ENCODE data around the gene KRT78.
A peak's percentile ranks its signal among the peaks of the same experiment; 100 is the strongest.

Gene KRT78

DNA sequence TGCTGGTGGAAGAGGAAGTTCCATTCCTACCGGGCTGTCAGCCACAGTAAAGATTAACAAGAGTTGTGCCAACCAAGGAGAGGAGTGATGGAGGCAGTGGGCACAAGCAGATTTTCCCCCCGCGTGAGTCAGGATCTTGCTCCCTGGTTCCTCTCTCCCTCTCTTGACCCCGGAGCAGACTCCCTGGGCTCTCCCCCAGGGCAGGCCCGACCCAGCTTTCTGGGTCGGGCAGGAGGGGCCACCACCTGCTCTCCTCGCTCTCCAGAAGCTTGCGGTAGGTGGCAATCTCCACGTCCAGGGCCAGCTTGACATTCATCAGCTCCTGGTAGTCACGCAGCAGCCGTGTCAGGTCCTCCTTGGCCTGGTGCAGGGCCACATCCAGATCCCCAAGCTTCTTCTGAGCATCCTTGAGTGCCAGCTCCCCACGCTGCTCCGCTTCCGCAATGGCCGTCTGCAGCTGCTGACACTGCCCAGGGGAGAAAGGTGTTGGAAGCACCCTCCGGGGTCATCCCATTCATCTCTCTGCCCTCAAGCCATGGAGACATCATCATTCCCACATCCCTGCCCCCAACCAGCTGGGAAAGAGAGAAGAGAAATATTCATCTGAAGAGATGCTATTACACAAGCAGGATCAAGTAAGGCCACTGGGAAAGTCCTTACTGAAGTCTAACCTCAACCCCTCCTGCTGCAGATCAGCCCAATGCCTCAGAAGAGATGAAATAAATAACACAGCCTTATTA is 25.9 kb downstream of the KRT78 start:
- DNase-seq: no peak

- no peak for DNase-seq
These were observed 26.8 kb downstream of the KRT78 start for GRCh38 chr12:52821826-52822660.

GRCh38 chr12:52821071-52821730 is 27.6 kb downstream of the KRT78 start:
- no peak for DNase-seq

DNA sequence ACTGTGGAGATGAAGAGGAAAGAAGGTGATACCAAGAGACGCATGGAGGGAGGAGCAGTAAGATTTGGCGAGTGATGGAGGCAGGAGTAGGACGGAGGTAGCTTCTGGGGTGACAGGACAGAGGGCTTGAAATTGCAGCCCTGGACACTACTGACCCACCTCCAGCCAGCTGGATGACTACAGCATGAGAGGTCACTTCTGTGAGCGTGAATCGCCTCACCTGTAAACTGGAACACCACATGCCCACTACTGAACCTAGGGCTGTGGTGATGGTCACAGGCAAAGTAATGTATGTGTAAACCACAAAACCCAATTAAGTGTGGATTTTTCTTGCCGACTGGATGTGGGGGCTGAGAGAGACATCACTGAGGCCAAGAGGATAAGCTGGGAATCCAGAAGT is 28.3 kb downstream of the KRT78 start:
- DNase-seq: no peak

DNA sequence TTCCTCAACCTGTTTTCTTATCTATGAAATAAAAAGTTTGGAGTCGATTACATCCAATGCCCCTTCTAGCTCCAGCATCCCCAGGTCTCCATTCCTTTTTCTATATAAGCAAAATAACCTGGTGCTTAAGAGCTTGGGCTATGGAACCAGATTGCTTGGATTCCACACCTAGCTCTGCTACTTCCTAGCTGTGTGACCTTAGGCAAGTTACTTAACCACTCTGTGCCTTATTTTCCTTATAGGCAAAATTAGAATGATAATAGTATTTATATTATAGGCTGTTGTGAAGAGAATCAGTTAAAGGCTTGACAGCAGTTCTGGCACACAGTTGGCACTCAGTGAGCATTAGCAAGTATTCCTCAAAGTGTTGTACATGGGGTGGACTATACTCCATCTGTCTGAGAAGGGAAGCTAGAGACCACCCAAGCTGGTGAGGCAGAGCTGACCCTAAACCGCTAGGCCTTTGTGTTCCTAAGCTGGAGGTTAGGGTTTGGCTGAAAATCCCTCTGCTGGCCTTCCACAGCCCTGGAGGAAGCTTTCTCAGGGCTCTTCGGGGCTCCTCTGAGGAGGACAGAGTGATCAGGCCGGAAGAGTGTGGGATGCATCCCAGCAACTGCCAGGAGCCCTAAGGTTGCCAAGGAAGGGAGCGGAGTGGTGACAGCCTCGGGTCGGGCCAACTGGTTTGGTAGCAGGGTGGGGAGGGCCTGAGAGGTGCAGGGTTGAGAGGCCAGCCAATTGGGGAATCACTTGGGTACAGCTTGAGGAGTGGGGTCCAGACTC is 28.9 kb downstream of the KRT78 start:
- DNase-seq: no peak

DNA sequence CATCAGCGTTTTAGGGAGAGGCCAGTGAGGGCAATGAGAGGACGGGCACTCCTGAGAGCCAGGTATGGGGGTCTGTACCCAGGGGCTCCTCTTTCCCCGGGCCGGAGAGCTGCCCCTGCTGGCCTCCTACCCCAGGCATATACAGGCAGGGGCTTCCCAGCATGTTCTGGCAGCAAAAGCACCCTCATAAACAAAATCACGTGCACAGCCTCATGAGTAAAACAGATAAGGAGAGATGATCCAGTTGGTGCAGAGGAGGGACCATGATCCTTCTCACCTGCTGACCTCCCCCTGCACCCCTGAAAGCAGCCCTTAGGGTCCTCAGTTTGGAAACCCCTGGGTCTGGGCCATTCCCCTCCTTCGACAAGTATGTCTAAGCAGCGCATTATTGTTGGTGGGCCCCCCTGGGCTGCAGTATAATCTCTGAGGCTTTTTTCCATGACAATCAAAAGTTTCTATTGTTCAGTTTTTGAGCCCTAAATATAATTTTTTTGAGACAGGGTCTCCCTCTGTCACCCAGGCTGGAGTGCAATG is 29.8 kb downstream of the KRT78 start:
- DNase-seq: no peak

GRCh38 chr12:52818388-52818787 is 30.4 kb downstream of the KRT78 start:
- DNase-seq: no peak

DNA sequence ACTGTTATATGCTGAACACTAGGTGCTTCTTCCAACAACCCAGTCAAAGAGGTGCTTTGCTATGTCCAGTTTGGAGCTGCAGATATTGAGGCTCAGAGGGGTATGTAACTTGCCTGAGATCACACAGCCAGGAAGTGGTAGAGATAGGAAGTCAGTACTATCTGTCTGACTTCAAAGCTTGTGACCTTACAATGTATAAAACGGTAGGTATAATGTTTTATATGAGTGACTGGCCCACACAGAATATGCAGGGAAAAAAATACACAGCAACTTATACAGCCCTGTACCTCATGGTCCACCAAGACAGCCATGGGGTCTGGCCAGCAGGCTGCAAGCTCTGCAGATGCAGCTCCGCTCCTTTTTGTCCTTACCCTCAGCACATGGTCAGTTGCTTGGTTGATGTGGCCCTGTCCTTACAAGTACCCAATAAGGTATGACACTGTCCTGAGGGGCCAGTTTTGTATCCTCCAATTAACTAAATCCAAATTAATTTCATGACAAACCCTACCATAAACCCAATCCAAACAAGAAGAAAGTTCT is 31.0 kb downstream of the KRT78 start:
- no peak for DNase-seq

GRCh38 chr12:52817003-52817698 is 31.6 kb downstream of the KRT78 start:
- DNase-seq: no peak

DNA sequence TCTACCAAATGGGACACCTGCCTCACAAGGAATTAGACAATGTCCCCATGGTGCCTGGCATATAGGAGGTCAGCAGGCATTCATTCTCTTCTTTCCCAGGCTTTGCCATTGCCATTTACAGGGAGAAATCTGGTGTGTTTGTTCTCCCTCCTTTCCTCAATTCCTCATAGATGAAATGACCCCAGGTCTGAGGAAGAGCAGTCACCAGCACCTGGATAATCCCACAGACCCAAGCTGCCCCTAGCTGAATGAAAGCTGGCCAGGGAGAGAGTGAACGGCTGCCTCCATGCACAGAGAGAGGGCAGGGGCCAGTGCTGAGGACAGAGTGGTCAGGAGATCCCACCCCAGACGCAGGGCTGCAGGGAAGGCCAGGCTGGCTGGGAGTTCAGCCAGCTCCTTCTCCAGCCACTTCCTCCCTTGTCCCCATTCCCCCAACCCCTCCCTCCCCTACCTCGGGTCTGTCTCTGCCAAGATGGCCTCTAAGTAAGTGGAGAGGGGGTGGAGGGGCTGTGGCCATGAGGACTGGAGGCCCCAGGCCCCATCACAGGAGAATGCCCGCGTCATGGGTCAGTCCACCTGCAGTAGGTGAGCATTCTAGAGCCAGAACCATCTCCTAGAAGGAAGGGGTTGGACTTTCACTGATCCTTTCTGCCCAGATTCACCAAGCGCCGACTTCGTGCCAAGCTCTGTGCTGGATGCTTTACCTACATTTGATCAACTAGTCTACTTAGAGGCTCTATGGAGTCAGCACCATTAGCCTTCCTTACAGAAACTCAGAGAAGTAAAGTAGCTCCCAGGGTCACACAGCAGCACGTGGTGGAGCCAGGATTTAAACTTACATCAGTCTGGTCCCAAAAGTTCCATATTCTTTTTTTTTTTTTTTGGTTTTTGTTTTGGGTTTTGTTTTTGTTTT is 32.9 kb downstream of the KRT78 start:
- no peak for DNase-seq

- no peak for DNase-seq
These were observed 33.6 kb downstream of the KRT78 start for GRCh38 chr12:52815161-52815560.

- DNase-seq: no peak
These were observed 34.1 kb downstream of the KRT78 start for GRCh38 chr12:52814710-52815155.

GRCh38 chr12:52813885-52814709 is 34.7 kb downstream of the KRT78 start, which contains the start of gene KRT4:
Gene KRT4, minus strand, starts transcription at chr12:52814116. Its CDS starts 58 bp downstream, at chr12:52814058.
- DNase-seq: no peak

DNA sequence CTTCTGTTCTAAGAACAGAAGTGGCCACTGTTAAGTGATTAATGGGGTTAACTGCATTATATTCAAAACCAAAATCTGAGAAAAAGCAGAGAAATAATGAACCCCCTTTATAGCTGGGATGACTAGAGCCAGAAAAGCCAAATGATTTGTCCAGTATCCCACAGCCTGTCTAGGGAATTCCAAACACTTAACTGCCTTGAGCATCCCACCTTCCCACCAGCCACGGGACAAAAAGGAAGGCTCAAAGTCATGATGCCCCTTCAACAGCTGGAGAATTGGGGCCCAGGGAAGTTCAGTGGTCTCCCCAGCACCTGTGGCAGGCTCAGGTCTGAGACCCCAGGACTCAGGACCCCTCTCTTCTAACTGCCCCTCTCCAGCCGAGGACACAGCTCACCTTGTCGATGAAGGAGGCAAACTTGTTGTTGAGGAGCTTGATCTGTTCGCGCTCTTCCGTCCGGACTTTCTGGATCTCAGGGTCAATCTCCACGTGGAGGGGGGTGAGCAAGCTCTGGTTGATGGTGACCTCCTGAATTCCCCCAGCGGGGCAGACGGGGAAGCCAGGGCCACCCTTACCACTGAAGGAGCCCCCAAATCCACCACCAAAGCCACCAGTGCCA is 35.5 kb downstream of the KRT78 start:
- DNase-seq: no peak

DNA sequence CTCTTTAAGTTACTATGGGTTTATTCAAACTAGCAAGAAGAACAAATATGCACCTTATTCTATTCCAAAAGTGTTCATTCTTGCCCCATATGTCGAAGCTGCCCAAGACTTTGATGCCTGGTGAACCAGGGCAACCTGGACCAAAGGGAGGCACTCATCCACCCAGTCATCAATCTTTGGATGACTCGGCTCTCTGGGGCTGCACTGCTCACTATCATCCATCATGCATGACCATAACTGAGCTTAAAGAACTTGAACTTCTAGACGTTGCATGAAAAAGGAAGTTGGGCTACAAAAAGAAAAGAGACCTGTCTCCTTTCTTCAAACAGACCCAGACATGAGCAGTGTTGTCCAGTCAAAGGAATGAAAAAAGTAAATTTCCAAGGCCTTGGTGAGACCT is 36.0 kb downstream of the KRT78 start:
- peak; percentile 18 for DNase-seq

DNA sequence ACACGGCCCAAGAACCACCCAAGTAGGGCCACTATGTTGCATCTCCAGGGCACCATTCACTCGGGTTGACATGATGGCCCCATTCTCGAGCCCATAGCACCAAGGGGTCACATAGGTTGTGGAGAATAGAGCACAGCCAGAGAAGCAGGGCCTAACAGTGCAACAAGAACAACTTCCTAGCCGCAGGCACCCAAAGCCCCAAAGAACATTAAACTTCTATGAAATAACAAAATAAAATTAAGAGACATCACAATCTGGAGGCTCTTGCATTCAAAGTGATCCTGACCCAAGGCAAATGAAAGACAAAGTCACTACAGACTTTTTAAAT is 36.8 kb downstream of the KRT78 start:
- DNase-seq: no peak

- no peak for DNase-seq
These were observed 37.4 kb downstream of the KRT78 start for GRCh38 chr12:52811191-52812072.

DNA sequence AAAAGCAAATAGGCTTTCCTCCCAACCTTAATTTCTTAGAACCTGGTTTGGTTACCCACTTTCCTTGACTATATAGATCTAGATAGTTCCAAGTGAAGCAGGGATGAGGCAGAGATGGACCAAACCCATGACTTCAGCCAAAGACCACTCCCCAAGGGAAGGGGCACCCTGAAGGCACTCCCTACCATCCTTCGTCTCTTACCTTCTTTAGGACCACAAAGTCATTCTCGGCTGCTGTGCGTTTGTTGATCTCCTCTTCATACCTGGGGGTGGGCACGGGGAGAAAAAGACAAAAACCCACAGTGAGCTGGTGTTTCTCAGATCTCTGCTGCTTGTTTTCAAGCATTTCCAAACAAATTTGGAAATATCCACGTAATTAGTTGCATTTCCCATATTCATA is 38.2 kb downstream of the KRT78 start:
- DNase-seq: no peak
